RPMI7951 (cell line): ENCODE results near the gene C10orf120. TPM values are rescaled to one million over a fixed set of nuclear protein-coding genes. Genes with fewer than 3 reads are reported as not detected.

Experiments used
- DNase-seq: peaks from one replicate; pipeline ENCODE4 v3.0.0-alpha.2; 2012; ENCODE audit warnings: low read depth
- total RNA-seq: library from RNA; depleted of rRNA; stranded (reverse); fragments of >200 nt; shearing (Covaris generic); gene quantifications from 2 replicates; pipeline ENCODE4 v1.2.3, GENCODE V29; 2014; rRNA removed

Gene C10orf120
- total RNA-seq = not detected in 2 replicates

- no peak for DNase-seq
Measured at GRCh38 chr10:122699796-122700455, at the start of gene C10orf120. Gene C10orf120, minus strand, starts transcription at chr10:122699846. Its CDS starts 56 bp downstream, at chr10:122699790.

- no peak for DNase-seq
Measured at GRCh38 chr10:122748496-122748895, 48.9 kb upstream of the C10orf120 start.

- no peak for DNase-seq
Measured at GRCh38 chr10:122746408-122746807, 46.8 kb upstream of the C10orf120 start.

- no peak for DNase-seq
Measured at GRCh38 chr10:122744257-122744656, 44.6 kb upstream of the C10orf120 start.

- DNase-seq = peak; percentile 5
Measured at GRCh38 chr10:122740640-122741039, 41.0 kb upstream of the C10orf120 start.

- no peak for DNase-seq
Measured at GRCh38 chr10:122738031-122738430, 38.4 kb upstream of the C10orf120 start.

GRCh38 chr10:122733931-122734665 lies 34.5 kb upstream of the C10orf120 start:
- no peak for DNase-seq

GRCh38 chr10:122733443-122733842 lies 33.8 kb upstream of the C10orf120 start:
- DNase-seq = no peak

GRCh38 chr10:122730238-122730637 lies 30.6 kb upstream of the C10orf120 start:
- DNase-seq = no peak

GRCh38 chr10:122729126-122729525 lies 29.5 kb upstream of the C10orf120 start:
- no peak for DNase-seq

GRCh38 chr10:122727426-122727825 lies 27.8 kb upstream of the C10orf120 start:
- DNase-seq = no peak

- no peak for DNase-seq
Measured at GRCh38 chr10:122725768-122726167, 26.1 kb upstream of the C10orf120 start.

- DNase-seq = no peak
Measured at GRCh38 chr10:122725006-122725405, 25.4 kb upstream of the C10orf120 start.

- DNase-seq = no peak
Measured at GRCh38 chr10:122721111-122721510, 21.5 kb upstream of the C10orf120 start.

GRCh38 chr10:122716025-122716424 lies 16.4 kb upstream of the C10orf120 start:
- DNase-seq = no peak

GRCh38 chr10:122715576-122715975 lies 15.9 kb upstream of the C10orf120 start:
- DNase-seq = no peak

GRCh38 chr10:122713091-122713885 lies 13.6 kb upstream of the C10orf120 start:
- no peak for DNase-seq

GRCh38 chr10:122710576-122710975 lies 10.9 kb upstream of the C10orf120 start:
- DNase-seq = no peak

GRCh38 chr10:122709971-122710370 lies 10.3 kb upstream of the C10orf120 start:
- no peak for DNase-seq

- peak; percentile 9 for DNase-seq
Measured at GRCh38 chr10:122707535-122707934, 7.9 kb upstream of the C10orf120 start.

- no peak for DNase-seq
Measured at GRCh38 chr10:122706947-122707346, 7.3 kb upstream of the C10orf120 start.

- DNase-seq = no peak
Measured at GRCh38 chr10:122706467-122706866, 6.8 kb upstream of the C10orf120 start.
